Smooth muscle cell of the pulmonary artery (primary cell): ENCODE results near the gene GPR108. TPM values are rescaled to one million over a fixed set of nuclear protein-coding genes. Genes with fewer than 3 reads are reported as not detected.

Experiments used
- total RNA-seq: library from RNA; depleted of rRNA; stranded (reverse); fragments of >200 nt; gene quantifications from 2 replicates; pipeline ENCODE4 v1.2.3, GENCODE V29; 2014

GPR108 gene
- total RNA-seq, result 45.2 and 50.0 TPM in 2 replicates

GRCh38 chr19:6737284-6737872 lies at the start of gene GPR108:
TSS of gene GPR108 (minus strand) at chr19:6737580. CDS start at chr19:6737576, 4 bp downstream.

GRCh38 chr19:6772028-6772865 lies 34.9 kb upstream of the GPR108 start, which contains the start of gene VAV1:
TSS of gene VAV1 (plus strand) at chr19:6772708. CDS start at chr19:6772808, 100 bp downstream.

GRCh38 chr19:6767357-6768235 lies 30.2 kb upstream of the GPR108 start, which contains the start of gene SH2D3A:
TSS of gene SH2D3A (minus strand) at chr19:6767435. CDS start at chr19:6763748, 3,687 bp downstream.

GRCh38 chr19:6739390-6739882 lies 2.1 kb upstream of the GPR108 start, which contains the start of gene TRIP10:
TSS of gene TRIP10 (plus strand) at chr19:6739680. CDS start at chr19:6739762, 82 bp downstream.

GRCh38 chr19:6720369-6721137 lies 16.8 kb downstream of the GPR108 start, which contains the start of gene C3:
TSS of gene C3 (minus strand) at chr19:6720650. CDS start at chr19:6720589, 61 bp downstream.

Other genes starting within 250 kb of the GPR108 start
- gene TUBB4A, start 235.3 kb downstream of the GPR108 start, total RNA-seq, result not detected in 2 replicates
- gene TNFSF9, start 206.6 kb downstream of the GPR108 start, total RNA-seq, result 0.26 and 0.99 TPM in 2 replicates
- not detected in 2 replicates for gene CD70, start 146.4 kb downstream of the GPR108 start, total RNA-seq
- 0.13 and 0.66 TPM in 2 replicates for gene TNFSF14, start 67.4 kb downstream of the GPR108 start, total RNA-seq
- 62.9 and 313 TPM in 2 replicates for gene C3, start 16.9 kb downstream of the GPR108 start, total RNA-seq
- 31.5 and 43.2 TPM in 2 replicates for gene TRIP10, start 2.1 kb upstream of the GPR108 start, total RNA-seq
- gene SH2D3A, start 29.9 kb upstream of the GPR108 start, total RNA-seq, result not detected in 2 replicates
- 0.03 TPM in 1 of 2 replicates, not detected in the other for gene VAV1, start 35.1 kb upstream of the GPR108 start, total RNA-seq
- gene ADGRE1, start 150.0 kb upstream of the GPR108 start, total RNA-seq, result not detected in 2 replicates